G401 (cell line): ENCODE data around the gene IL21R. TPM values are rescaled to one million over a fixed set of nuclear protein-coding genes. Genes with fewer than 3 reads are reported as not detected.
"Not testable (repeated sequence)": the region's sequence is repeated elsewhere in the genome, so short reads cannot be mapped to it uniquely, and the experiment has no call there.

Experiments used
- DNase-seq: peaks from one replicate; pipeline ENCODE4 v3.0.0-alpha.2; 2015; ENCODE audit warnings: low spot score
- in situ Hi-C: cut with HindIII; loops from 2 replicates; pipeline ENCODE4 v1.10.0; 2016; ENCODE audit warnings: low sequenced_read_pairs, mixed read lengths
- total RNA-seq: library from RNA; depleted of rRNA; stranded (reverse); fragments of >200 nt; shearing (Covaris generic); gene quantifications from 2 replicates; pipeline ENCODE4 v1.2.3, GENCODE V29; 2014

Gene IL21R
- total RNA-seq, 1 experiment from 2014 or later: not detected

- DNase-seq: no peak
- in situ Hi-C loops: no loop called here
Observed at GRCh38 chr16:27398894-27399853, 2.8 kb upstream of the IL21R start.

GRCh38 chr16:27399969-27400368 is 2.0 kb upstream of the IL21R start:
- in situ Hi-C loops: no loop called here
- no peak for DNase-seq

GRCh38 chr16:27400751-27401620 is 988 bp upstream of the IL21R start:
- no peak for DNase-seq
- in situ Hi-C loops: no loop called here

- in situ Hi-C loops: no loop called here
- no peak for DNase-seq
Observed at GRCh38 chr16:27402569-27402963, 592 bp downstream of the IL21R start.

GRCh38 chr16:27402964-27403600 is 1.1 kb downstream of the IL21R start:
- in situ Hi-C loops: no loop called here
- no peak for DNase-seq

- in situ Hi-C loops: no loop called here
- DNase-seq: no peak
Observed at GRCh38 chr16:27403601-27403992, 1.6 kb downstream of the IL21R start.

- in situ Hi-C loops: no loop called here
- DNase-seq: no peak
Observed at GRCh38 chr16:27404163-27404823, 2.3 kb downstream of the IL21R start.

- DNase-seq: no peak
- in situ Hi-C loops: no loop called here
Observed at GRCh38 chr16:27405546-27406451, 3.8 kb downstream of the IL21R start.

GRCh38 chr16:27406511-27407128 is 4.6 kb downstream of the IL21R start:
- in situ Hi-C loops: no loop called here
- no peak for DNase-seq

GRCh38 chr16:27407133-27407532 is 5.2 kb downstream of the IL21R start:
- no peak for DNase-seq
- in situ Hi-C loops: no loop called here

GRCh38 chr16:27408012-27408601 is 6.1 kb downstream of the IL21R start:
- in situ Hi-C loops: no loop called here
- DNase-seq: no peak

GRCh38 chr16:27408602-27409031 is 6.6 kb downstream of the IL21R start:
- in situ Hi-C loops: no loop called here
- DNase-seq: no peak

GRCh38 chr16:27409958-27410357 is 8.0 kb downstream of the IL21R start:
- in situ Hi-C loops, DNase-seq: not testable (repeated sequence)

GRCh38 chr16:27410761-27411160 is 8.8 kb downstream of the IL21R start:
- in situ Hi-C loops: no loop called here

GRCh38 chr16:27413956-27414355 is 12.0 kb downstream of the IL21R start:
- in situ Hi-C loops: no loop called here

More at GRCh38 chr16:27410761-27411160, 8.8 kb downstream of the IL21R start:
- no peak for DNase-seq

GRCh38 chr16:27414788-27415431 is 12.9 kb downstream of the IL21R start:
- DNase-seq: no peak
- in situ Hi-C loops: no loop called here

More at GRCh38 chr16:27413956-27414355, 12.0 kb downstream of the IL21R start:
- no peak for DNase-seq
